Stimulated activated CD4-positive, alpha-beta T cell treated with anti-CD3 and anti-CD28 coated beads, Interleukin-4, amount 100 ng/mL, for 1 hour (primary cell): ENCODE results near the gene DCDC2C.
A peak's percentile ranks its signal among the peaks of the same experiment; 100 is the strongest.
"Not testable (repeated sequence)": the region's sequence is repeated elsewhere in the genome, so short reads cannot be mapped to it uniquely, and the experiment has no call there.

ENCODE experiments used
- DNase-seq: peaks from one replicate; pipeline ENCODE4 v3.0.0-alpha.2; 2020

The DCDC2C gene

DNA sequence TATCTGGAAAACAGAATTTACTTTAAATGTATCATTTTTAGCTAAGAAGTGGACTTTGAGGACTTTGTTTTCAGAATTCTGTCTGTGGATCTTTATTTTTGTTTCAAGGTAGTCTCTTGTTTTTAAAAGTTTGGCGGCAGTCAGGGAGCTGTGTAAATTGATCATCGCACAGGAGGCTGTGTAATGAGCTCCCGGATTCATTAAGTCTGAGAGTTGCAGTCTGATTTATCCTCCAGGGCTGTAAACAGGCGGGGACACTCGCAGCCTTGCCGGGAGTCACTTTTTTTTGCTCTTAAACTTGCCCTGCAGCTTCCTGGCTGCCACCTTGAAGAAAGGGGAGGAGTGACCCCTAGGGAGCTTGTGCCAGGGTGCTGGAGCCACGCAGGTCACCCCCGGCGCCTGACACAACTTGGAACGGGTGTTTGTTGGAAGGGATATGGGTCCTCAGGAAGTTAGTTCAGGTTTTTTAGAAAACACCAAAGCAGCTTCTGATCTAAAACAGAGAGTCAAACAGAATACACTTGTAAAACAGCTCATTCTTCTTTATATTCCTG is 76.2 kb downstream of the DCDC2C start:
- DNase-seq, result no peak

DNA sequence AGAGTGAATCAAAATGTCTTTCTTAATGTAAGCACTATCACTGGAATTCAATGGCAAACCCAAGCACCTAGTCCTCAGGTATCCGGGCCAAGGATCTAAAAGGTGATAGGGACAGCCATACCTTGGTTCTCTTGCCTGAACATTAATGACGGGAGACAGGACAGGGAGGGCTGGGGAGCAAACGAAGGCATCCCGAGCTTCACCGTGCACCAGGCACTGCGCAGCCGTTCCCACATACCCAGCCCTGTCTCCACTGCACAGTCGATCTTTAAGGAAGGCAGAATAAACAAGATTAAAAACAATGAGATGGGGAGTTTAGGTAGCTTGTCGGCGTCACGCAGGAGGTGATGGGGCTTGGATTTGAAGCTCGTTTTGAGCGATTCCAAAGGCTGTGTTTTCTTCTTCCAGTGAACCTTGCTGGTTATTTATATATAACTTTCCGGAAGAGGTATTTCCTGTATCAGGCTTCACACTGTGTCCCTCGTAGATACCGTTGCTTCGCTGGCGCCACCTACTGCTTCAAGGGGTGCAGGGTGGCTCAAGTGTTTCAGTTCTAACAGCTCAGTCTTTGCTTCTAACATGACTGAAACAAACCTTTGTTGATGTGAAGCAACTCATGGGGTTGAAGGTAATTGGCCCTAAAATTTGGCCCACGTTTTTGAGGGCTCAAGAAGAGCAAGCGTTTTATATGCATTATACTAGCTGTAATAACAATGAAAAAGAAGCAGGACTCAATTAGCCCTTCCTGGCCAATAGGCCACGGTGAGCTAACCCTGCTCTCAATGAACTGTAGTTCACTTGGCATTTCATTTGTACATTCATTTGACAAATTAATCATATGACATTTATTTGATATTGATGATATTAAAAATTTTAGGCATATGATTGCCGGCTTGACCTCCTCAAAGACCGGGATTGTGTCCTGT is 77.4 kb downstream of the DCDC2C start:
- DNase-seq, result peak; percentile 44

DNA sequence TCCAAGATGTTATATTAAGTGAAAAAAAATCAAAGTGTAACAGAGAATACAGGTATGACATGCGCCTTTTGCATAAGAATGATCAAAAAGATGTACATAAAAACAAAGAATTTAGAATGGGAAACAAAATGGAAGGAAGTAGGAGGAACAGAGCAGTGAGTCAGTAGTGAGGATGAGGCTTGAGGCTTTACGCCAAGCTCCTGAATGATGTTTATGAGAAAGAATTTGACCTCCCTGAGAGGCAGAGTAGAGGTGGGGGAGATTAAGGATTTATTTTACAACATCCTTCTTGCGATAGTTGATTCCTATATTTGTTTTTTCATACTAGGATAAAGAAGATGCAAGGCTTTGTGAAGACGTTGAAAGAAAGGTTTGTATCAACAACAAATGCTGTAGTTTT is 81.4 kb downstream of the DCDC2C start:
- no peak for DNase-seq

DNA sequence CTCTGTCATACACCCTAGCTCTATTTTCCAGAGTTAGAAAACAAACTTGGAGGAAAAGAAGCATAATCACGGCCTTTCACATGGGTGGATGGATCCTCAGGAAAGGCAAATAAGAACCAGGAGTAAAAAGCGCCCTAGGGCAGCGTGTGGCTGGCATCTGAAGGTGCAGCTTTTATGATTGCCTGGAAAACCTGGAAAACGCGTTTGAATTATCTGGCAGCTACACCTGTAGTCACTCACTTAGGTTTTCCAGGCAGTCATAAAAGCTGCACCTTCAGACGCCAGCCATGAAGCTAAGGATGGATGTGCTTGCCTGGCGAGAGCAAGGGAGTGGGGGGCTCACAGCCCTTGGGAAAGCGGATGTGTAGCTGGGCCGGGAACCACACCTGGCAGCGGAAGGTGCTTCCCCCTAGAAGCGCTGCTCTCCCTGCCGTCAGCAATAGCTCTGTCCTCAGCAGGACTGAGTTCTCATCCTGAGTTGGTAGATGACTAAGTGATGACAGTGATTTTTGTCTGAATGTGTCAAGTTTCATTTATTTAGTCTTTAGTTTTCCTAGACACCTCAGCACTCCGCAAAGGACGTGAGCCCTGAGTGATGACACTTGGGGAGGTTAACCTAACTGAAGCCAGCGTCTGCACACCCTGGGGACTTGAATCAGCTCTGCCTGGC is 82.0 kb downstream of the DCDC2C start:
- DNase-seq, result no peak

- no peak for DNase-seq
Measured at GRCh38 chr2:3785890-3786273, 82.5 kb downstream of the DCDC2C start.

- no peak for DNase-seq
Measured at GRCh38 chr2:3787768-3788167, 84.4 kb downstream of the DCDC2C start.

GRCh38 chr2:3789256-3789655 is 85.9 kb downstream of the DCDC2C start:
- DNase-seq, result no peak

DNA sequence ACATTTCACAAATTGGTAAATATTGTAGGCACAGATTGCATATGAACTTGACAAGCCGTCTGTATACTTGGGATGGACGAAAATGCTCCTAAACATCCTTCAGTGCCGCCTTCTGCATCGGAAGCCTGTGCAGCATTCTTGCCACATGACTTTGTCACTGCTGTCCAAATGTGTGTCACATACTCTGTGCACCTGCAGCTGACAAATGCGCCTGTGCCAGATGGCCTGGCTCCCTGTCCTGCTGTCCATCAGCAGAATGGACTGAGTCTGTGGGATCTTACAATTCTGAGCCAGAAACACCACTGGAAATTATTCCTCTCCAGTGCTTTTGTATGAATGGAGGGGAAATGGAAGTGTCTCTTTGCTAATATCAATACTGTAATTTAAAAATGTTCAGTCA is 89.9 kb downstream of the DCDC2C start:
- DNase-seq, result no peak

DNA sequence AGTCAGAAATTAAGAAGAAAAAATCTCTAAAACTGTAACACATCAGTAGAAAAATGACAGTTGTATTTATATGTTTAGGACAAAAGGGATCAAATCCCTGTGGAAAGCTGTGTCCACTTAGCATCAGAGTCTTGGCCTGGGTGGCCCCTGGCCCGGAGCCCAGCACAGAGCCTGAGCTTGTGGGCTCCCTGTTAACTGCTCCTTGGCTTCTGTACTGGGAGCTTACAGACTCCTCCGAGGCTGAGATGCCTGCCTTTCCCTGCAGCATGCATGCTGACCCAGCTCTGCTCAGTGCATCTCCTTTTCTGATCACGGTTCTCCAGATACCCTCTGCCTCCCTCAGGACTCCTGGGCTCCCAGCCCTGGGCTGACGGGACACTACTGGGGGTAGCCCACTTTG is 98.1 kb downstream of the DCDC2C start:
- no peak for DNase-seq

- DNase-seq, result no peak
Measured at GRCh38 chr2:3805201-3805939, 102.0 kb downstream of the DCDC2C start.

DNA sequence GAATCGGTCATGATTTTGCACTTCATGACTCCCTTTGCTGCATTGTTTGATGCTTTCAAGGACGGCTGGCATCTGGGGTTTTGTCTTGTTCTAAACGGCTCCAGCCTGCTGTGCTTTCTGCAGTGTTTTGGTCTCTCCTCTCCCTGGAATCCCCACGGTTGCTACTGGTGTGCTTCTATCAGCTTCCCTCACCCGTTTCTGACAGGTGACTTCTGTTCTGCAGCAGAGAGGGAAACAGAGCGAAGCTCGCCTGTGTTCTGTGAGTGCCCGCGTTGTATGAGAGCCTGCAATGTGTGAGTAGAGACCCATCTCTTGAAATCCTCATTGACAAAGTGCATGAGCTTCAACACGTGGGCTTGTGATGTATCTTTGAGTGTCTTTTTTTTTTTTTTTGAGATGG is 102.8 kb downstream of the DCDC2C start:
- DNase-seq, result no peak

DNA sequence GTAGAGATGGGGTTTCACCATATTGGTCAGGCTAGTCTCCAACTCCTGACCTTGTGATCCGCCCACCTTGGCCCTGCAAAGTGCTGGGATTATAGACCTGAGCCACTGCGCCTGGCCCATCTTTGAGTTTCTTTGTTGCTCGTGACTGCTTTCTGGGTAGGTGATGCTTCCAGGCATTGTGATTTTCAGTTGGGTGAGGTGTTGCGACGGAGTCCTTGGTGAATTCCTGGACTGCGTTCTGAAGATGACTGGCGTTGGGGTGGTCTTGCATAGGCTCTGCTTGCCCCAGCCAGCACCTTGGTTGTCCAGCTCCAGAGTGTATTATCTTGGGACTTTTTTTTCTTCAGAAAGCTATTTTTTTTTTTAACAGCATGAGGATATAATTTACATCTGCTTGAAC is 103.4 kb downstream of the DCDC2C start:
- DNase-seq, result no peak

DNA sequence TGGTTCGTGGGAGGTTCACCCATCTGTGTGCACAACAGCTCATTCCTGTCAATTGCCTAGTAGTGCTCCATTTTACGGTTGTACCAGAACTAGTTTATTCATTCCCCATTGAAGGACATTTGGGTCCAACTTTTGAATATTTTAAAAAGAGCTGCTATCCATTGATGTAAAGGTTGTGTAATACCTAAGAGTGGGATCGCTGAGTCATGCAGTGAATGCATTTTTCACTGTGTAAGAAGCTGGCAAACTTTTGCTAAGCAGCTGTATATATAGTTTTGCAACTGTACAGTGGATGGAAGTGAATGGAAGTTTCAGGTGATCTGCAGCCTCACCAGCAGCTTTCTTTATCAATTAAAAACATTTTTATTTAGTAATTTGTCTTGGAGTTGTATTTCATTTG is 104.5 kb downstream of the DCDC2C start:
- DNase-seq, result no peak

DNA sequence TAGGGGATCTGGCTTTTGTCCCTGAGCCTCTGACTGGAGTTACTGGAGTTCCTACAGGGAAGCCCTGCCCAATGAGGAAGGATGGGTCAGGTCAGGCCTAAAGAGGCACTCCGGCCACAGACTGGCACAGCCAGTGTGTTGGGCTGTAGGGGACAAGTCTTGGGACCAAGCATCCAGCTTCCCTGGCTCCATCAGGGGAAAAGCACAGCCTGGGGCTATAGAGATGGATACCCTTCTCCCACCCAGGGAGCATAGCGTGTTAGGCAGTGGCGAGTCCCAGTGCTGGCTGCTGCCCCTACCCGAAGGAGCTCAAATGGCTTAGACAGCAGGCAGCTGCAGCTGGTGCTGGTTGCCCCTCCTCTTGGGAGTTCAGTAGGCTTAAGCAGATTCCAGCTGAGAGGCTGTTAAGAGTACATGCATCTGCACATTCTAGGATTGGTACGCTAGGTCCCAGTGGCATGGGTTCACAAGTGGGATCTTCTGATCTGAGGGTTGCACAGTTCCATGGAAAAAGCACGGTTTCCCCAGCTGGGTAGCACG is 111.4 kb downstream of the DCDC2C start:
- no peak for DNase-seq

GRCh38 chr2:3817144-3817543 is 113.8 kb downstream of the DCDC2C start:
- not testable (repeated sequence) for DNase-seq

GRCh38 chr2:3823748-3824147 is 120.4 kb downstream of the DCDC2C start:
- DNase-seq, result no peak

DNA sequence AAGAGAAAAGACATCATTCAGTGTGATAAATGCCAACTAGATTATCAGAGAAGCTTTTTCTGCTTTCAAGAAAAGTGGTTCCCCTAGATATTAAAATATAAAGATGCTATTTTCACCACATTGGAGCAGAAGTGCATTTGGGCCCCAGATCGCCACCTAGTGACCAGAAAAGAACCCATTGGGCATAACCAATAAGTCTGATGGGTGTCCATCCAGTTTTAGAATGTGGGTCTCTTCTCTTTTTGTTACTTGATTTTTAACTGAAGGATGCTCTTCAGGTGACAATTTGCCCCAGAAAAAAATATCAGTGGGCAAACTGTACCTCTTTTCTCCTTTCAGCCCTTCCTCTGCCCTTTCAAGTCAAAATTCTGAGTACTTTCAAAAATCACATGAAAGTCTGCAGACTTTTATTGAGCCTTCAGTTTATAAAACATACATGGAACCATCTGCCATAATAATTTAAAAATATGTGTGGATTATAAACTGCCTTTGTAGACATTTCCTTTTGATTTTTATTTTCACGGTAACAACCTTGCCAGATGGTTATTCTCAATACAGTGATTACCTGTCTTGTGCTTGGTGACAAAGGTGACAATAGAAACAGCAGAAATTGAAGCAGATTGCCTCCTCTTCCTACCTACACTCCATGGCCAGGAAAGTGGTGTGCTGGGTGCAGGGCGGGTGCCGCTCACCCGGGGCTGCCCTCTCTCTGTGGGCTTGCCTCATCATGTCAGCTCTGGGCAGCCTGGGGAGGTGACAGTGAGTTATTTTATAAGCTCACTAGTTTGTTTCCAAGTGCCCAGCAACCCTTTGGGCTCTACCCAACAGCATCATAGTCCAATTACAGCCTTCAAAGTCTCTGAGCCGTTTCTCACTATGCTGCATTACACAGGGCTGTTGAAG is 124.5 kb downstream of the DCDC2C start:
- DNase-seq, result no peak

DNA sequence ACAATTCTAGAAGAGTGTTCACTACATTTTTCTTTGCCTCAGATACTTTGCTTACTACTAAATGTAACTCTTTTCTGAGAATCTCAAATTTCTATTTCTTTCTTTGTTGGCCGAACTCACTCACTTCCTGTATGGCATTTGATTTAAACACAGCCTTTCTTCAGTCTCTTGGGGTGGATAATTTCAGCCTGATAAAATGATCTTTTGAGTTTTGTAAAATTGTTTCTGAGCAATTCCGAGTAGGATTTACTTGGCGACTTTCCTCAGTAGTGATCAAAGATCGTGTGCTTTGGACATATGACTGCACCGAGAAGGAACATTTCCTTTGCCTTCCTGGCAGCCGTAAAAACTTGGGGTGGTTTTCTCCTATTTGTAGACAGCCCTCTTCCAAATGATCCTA is 127.4 kb downstream of the DCDC2C start:
- DNase-seq, result no peak

DNA sequence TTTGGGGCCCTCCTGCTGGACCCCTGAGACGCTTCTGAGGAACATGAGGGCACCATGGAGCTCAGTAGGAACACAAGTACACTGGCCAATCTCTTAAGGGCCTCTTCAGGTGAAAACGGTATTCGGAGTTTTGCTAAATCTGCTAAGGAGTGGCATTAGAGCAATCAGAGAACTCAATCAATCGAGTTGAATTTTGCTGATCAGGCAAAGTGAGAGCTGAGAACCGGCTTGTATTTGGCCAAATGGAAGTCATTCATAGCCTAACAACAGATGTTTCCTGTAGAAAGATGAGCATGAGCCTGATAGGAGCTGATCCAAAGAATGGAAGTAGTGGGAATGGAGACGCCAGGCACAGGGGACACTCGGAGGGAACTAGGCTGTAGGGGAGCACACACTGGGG is 133.7 kb downstream of the DCDC2C start:
- no peak for DNase-seq

DNA sequence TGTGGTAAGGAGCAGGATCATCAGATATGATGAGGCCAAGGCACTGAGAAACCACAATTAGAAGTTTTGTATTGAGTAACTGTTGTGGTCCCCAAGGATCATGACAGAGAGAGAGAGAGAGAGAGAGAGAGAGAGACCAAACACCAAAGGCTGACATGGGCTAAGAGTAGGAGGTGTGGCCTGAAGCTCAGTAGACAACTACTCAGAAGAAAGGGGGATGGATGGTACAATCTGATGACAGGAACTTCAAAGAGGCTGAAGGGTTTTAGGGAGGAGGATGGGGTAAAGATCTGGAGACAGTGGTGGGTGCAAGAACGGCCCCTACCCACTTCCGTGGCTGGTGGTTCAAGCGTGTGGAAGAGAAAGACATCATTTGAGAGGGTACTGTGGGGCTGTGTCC is 135.0 kb downstream of the DCDC2C start:
- no peak for DNase-seq

DNA sequence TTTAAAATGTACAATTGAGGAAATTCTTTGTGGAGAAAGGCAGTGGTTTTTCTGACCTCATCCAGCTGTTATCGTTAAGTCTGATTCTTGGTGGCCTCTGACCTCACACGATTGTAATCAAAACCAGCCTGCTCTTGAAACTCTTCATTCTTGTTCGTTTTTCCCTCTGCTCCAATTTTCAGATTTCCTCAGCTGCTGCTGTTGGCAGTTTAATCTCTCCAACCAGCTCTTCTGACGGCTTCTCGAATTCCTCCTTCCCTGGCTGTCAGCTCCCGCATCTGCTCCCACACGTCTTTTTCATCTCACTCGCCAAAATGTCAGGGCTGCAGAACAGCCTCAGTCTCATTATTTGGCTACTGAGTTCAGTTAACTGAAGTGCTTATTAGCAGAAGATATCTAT is 136.1 kb downstream of the DCDC2C start:
- no peak for DNase-seq

DNA sequence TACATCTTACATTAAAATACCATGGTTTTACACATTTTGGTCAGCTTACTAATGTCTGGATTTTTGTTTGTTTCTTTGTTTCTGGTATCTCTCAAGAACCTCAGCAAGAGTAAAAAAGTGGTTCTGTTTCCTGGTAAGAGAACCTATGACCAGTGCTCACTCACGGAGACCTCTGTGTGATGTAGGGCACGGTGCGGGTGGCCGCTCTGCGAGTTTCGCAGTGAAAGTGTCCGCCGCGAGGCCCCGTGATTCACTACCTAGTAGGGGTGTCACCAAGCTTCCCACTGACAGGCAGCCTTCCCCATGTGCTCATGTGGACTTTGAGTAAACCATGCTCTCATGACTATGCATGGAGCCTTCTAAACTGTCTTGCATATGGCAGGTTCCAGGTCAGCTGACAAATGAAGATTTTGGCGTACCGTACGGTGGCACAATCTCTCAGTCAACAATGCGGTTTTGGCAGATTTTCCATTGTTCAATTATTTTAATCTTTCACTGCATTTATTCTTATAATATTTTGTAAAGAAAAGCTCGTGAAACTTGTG is 137.3 kb downstream of the DCDC2C start:
- no peak for DNase-seq
